ENCODE data around the gene EPOP.
"Not testable (repeated sequence)": the region's sequence is repeated elsewhere in the genome, so short reads cannot be mapped to it uniquely, and the experiment has no call there.

The EPOP gene

GRCh38 chr17:38637951-38638350 lies 36.8 kb downstream of the EPOP start:
- Histone ChIP-seq H3K27me3 (ENCODE audit: control insufficient read depth, insufficient read depth, low read length) (no peaks in the 10 kb centered on the region), H3K9ac (ENCODE audit: low read length) (no peak overlapping the region), H3K4me3 (ENCODE audit: low read length) (no peak overlapping the region), H3K27ac (ENCODE audit: low read depth, low read length) (no peak overlapping the region), H3K4me1 (ENCODE audit: control insufficient read depth, insufficient read depth, low read length) (no peaks in the 10 kb centered on the region), H3K36me3 (ENCODE audit: control insufficient read depth, insufficient read depth, low read length) (no peaks in the 10 kb centered on the region)

GRCh38 chr17:38636054-38636453 lies 38.7 kb downstream of the EPOP start:
- H3K27me3 ChIP-seq (ENCODE audit: control insufficient read depth, insufficient read depth, low read length), result no peaks in the 10 kb centered on the region
- H3K4me1 ChIP-seq (ENCODE audit: control insufficient read depth, insufficient read depth, low read length), result no peaks in the 10 kb centered on the region

GRCh38 chr17:38632334-38632733 lies 42.4 kb downstream of the EPOP start:
- no peak overlapping the region for H3K4me3 ChIP-seq (ENCODE audit: low read length)
- H3K27me3 ChIP-seq (ENCODE audit: control insufficient read depth, insufficient read depth, low read length), result no peaks in the 10 kb centered on the region
- H3K9ac ChIP-seq (ENCODE audit: low read length), result no peak overlapping the region
- H3K4me1 ChIP-seq (ENCODE audit: control insufficient read depth, insufficient read depth, low read length), result no peaks in the 10 kb centered on the region
- no peaks in the 10 kb centered on the region for H3K36me3 ChIP-seq (ENCODE audit: control insufficient read depth, insufficient read depth, low read length)
- H3K27ac ChIP-seq (ENCODE audit: low read depth, low read length), result no peak overlapping the region

More at GRCh38 chr17:38636054-38636453, 38.7 kb downstream of the EPOP start:
- Histone ChIP-seq H3K9ac (ENCODE audit: low read length) (no peak overlapping the region), H3K36me3 (ENCODE audit: control insufficient read depth, insufficient read depth, low read length) (no peaks in the 10 kb centered on the region), H3K4me3 (ENCODE audit: low read length) (no peak overlapping the region), H3K27ac (ENCODE audit: low read depth, low read length) (no peak overlapping the region)

DNA sequence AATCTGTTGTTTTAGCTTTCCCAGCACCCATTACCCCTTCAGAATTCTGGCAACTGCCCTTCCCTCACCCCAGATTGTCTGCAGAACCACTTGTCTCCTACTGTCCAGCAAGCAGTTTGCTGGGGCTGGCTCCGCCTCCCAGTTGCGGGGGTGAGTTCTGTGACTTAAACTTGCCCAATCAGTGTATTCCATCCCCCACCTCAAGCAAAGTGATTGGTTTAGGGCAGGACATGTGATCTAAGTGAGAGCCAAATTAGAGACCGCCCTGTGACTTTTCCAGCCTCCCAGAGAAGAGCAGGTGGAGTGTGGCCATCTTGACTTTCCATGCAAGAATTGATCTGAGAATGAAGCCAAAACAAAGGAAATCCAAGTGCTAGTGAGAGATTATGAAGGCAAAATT lies 46.3 kb downstream of the EPOP start:
- Histone ChIP-seq H3K4me3 (ENCODE audit: low read length) (no peak overlapping the region), H3K27ac (ENCODE audit: low read depth, low read length) (no peak overlapping the region), H3K27me3 (ENCODE audit: control insufficient read depth, insufficient read depth, low read length) (no peaks in the 10 kb centered on the region), H3K4me1 (ENCODE audit: control insufficient read depth, insufficient read depth, low read length) (no peaks in the 10 kb centered on the region), H3K9ac (ENCODE audit: low read length) (no peak overlapping the region), H3K36me3 (ENCODE audit: control insufficient read depth, insufficient read depth, low read length) (no peaks in the 10 kb centered on the region)

DNA sequence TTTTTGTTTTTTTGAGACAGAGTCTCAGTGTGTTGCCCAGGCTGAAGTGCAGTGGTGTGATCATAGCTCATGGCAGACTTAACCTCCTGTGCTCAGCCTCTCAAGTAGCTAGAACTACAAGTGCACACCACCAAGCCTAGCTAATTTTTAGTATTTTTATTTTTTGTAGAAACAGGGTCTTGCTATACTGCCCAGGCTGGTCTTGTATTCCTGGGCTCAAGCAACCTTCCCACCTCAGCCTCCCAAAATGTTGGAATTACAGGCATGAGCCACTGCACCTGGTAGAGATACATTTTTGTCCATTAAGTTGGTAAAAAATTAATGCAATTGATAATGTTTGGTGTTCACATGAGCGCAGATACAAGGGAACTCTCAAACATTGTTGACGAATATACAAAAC lies 46.8 kb downstream of the EPOP start:
- Histone ChIP-seq H3K4me3 (ENCODE audit: low read length) (no peak overlapping the region), H3K36me3 (ENCODE audit: control insufficient read depth, insufficient read depth, low read length) (no peaks in the 10 kb centered on the region), H3K4me1 (ENCODE audit: control insufficient read depth, insufficient read depth, low read length) (no peaks in the 10 kb centered on the region), H3K9ac (ENCODE audit: low read length) (no peak overlapping the region), H3K27me3 (ENCODE audit: control insufficient read depth, insufficient read depth, low read length) (no peaks in the 10 kb centered on the region), H3K27ac (ENCODE audit: low read depth, low read length) (no peak overlapping the region)

GRCh38 chr17:38626606-38627226 lies 48.0 kb downstream of the EPOP start:
- not testable (repeated sequence) for H3K9ac ChIP-seq (ENCODE audit: low read length); H3K4me3 ChIP-seq (ENCODE audit: low read length); H3K4me1 ChIP-seq (ENCODE audit: control insufficient read depth, insufficient read depth, low read length); H3K36me3 ChIP-seq (ENCODE audit: control insufficient read depth, insufficient read depth, low read length); H3K27me3 ChIP-seq (ENCODE audit: control insufficient read depth, insufficient read depth, low read length); H3K27ac ChIP-seq (ENCODE audit: low read depth, low read length)

DNA sequence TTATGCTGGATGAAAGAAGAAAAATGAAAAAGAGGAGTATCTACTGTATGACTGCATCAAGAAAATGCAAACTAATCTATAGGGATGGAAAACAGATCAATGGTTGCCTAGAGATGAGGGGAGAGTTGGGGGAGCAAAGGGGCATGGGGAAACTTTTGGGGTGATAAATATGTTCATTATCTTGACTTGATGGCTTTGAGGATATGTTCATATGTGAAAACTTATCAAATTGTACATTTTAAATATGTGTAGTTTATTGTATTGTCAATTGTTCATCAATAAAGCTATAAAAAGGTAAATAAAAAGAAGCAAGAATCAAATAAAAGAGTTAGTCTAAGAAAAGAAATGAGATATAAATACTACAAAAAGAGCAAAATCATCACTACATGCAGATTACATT lies 49.3 kb downstream of the EPOP start:
- H3K9ac ChIP-seq (ENCODE audit: low read length), result no peak overlapping the region
- H3K27ac ChIP-seq (ENCODE audit: low read depth, low read length), result no peak overlapping the region
- H3K4me3 ChIP-seq (ENCODE audit: low read length), result no peak overlapping the region
- H3K36me3 ChIP-seq (ENCODE audit: control insufficient read depth, insufficient read depth, low read length), result no peaks in the 10 kb centered on the region
- no peaks in the 10 kb centered on the region for H3K27me3 ChIP-seq (ENCODE audit: control insufficient read depth, insufficient read depth, low read length)
- H3K4me1 ChIP-seq (ENCODE audit: control insufficient read depth, insufficient read depth, low read length), result no peaks in the 10 kb centered on the region

- H3K36me3 ChIP-seq (ENCODE audit: control insufficient read depth, insufficient read depth, low read length); H3K9ac ChIP-seq (ENCODE audit: low read length); H3K27ac ChIP-seq (ENCODE audit: low read depth, low read length); H3K4me3 ChIP-seq (ENCODE audit: low read length); H3K27me3 ChIP-seq (ENCODE audit: control insufficient read depth, insufficient read depth, low read length); H3K4me1 ChIP-seq (ENCODE audit: control insufficient read depth, insufficient read depth, low read length): not testable (repeated sequence)
Observed at GRCh38 chr17:38624782-38625355, 49.9 kb downstream of the EPOP start.
